HS-27A (cell line): Measurements from ENCODE around the gene WAPL.

Experiments
- DNase-seq: peaks from one replicate; pipeline ENCODE4 v3.0.0-alpha.2; 2012; ENCODE audit warnings: low read depth, missing footprints

The WAPL gene

GRCh38 chr10:86387178-86387794 lies 134.3 kb downstream of the WAPL start:
- DNase-seq = no peak

GRCh38 chr10:86385806-86386205 lies 135.8 kb downstream of the WAPL start:
- DNase-seq = no peak
